D721Med (cell line): Measurements from ENCODE around the gene NYNRIN.
A peak's percentile ranks its signal among the peaks of the same experiment; 100 is the strongest.

ENCODE experiments used
- DNase-seq: peaks from one replicate; pipeline ENCODE4 v3.0.0; 2011; ENCODE audit warnings: low spot score; ENCODE audit not compliant: insufficient read length
- FAIRE-seq: peaks from 2 replicates; lab custom pipeline; 2011; peaks lifted over from hg19 to GRCh38; lab: Jason Lieb, UNC
- TF ChIP-seq, protein P1 (sequence below): IDR thresholded peaks from 2 replicates; pipeline ENCODE4 v1.5.1; 2012; ENCODE audit warnings: mild to moderate bottlenecking, control low read depth; ENCODE audit not compliant: insufficient read depth; ENCODE audit errors: missing control alignments

The NYNRIN gene

DNA sequence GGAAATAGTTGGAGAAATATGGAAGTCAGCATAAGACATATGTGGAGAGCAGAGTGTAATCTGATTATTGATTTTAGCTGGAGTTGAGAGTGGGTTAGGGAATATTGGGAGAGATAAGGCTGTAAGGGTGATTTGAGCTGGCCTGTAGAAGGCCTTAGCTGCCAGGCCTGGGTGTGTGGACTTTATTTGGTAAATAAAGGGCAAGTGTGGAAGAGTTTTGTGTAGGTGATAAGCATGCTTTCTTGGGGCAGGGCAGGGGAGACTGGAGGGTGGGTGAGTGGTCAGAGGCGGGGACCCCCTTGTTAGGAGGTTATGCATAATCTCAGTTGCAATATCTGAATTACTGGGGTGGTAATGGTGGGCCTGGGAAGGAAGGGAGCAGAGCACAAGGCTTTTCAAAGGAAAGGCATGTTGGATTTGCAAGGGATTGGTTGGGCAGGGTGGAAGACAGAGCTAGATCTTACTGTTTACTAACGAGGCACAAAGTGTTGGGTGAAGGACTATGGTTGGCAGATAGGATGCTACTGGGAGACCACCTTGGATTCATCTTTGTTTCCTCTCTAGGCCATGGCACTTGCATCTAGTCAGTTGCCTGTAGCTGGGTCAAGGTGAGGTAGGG, 36.5 kb downstream of the NYNRIN start:
- TF ChIP-seq, protein P1, sequence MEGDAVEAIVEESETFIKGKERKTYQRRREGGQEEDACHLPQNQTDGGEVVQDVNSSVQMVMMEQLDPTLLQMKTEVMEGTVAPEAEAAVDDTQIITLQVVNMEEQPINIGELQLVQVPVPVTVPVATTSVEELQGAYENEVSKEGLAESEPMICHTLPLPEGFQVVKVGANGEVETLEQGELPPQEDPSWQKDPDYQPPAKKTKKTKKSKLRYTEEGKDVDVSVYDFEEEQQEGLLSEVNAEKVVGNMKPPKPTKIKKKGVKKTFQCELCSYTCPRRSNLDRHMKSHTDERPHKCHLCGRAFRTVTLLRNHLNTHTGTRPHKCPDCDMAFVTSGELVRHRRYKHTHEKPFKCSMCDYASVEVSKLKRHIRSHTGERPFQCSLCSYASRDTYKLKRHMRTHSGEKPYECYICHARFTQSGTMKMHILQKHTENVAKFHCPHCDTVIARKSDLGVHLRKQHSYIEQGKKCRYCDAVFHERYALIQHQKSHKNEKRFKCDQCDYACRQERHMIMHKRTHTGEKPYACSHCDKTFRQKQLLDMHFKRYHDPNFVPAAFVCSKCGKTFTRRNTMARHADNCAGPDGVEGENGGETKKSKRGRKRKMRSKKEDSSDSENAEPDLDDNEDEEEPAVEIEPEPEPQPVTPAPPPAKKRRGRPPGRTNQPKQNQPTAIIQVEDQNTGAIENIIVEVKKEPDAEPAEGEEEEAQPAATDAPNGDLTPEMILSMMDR: no peak
- FAIRE-seq (no peak), DNase-seq (peak; percentile 1)

GRCh38 chr14:24435998-24436354, 37.2 kb downstream of the NYNRIN start:
- no peak for FAIRE-seq
- TF ChIP-seq, protein P1: no peak
- no peak for DNase-seq

GRCh38 chr14:24436355-24437019, 37.7 kb downstream of the NYNRIN start:
- FAIRE-seq (no peak), DNase-seq (peak; percentile 83)
- TF ChIP-seq, protein P1: peak; percentile 80

DNA sequence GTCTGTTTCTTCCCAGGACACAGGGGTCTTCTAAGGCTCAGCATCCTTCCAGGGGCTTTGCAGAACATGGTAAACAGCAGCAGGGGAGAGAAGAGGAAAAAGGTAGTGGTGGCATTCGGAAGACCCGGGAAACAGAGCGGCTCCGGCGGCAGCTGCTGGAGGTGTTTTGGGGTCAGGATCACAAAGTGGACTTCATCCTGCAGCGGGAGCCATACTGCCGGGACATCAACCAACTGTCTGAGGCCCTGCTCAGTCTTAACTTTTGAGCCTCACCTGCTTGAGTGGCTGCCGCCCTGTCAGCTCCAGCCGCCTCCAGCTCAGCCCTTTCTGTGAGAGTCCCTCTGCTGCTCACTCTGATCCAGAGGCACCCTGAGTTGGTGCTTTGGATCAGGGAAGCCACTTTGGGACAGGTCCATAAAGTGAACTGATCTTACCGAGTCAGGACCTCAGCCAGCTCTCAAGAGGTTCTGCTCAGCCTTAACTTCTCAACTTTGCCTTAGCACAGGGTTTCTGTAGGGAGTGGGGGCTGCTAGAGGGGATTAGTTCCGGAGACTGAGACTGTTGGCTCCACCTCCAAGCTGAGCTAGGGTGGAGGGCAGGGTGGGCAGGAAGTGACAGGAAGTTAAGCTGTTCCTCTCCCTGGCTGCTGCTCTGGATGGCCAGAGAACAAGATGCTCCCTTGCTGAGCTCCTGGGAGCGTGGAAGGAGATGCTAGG, 38.4 kb downstream of the NYNRIN start:
- no peak for DNase-seq
- TF ChIP-seq, protein P1: no peak
- FAIRE-seq: no peak

- no peak for DNase-seq
- TF ChIP-seq, protein P1: no peak
- FAIRE-seq: no peak
Observed at GRCh38 chr14:24437736-24438067, 38.9 kb downstream of the NYNRIN start.

DNA sequence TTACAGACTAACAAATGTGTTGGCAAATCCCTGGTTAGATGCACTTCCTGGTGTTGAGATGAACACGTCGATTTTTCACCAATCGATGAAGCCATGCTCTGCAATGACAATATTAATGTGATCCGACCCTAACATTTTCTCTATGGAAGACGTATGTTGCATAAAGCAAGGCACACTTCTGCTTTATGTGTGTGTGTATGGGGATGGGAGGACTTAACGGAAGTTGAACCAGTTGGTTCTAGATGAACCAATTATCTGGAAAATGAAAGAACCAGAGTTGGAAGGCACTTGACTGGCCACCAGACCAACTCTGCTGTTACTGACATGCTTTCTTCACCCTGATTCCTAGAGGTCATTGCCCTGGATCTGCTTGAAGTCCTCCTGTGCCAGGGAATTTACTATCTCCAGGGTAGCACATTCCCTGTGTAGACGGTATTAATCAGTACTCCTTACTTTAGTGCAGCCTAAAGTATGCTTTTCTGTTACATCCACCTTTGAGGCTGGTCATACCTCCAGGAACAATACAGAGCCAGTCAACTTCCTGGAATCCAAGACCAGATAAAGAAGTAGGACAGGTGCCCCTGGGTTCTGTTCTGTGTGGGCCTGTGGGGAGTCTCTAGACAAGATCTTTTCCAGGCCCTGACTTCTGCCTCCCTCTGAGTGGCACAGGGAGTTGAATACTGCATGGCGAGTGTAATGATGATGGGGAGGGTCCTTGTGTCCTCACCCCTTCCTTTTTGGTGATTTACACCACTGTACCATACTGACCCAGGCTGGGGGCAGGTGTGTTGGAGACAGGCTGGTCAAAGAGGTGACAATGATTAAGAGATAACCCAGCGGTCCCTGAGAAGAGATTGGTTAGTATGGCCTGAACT, 39.7 kb downstream of the NYNRIN start:
- FAIRE-seq (no peak), DNase-seq (no peak)
- TF ChIP-seq, protein P1: no peak
